Liver (tissue), 3 donors: ENCODE data around the gene NFATC1.

ENCODE experiments used
- CTCF ChIP-seq: fragments of 150-350 bp; IDR thresholded peaks from 2 replicates; pipeline ENCODE4 v1.5.1; 2017; ENCODE audit warnings: improper control_type of control experiment, low read depth, low read length; ENCODE audit not compliant: missing input control
- GABPA ChIP-seq, 2 donors: IDR thresholded peaks in 1 of 2; conservative IDR thresholded peaks in 1 of 2; 2 replicates each; pipeline ENCODE4 v1.6.1; 2016; ENCODE audit warnings: antibody characterized with exemption in 2 of 2, mild to moderate bottlenecking in 1 of 2, moderate library complexity in 1 of 2
- HNF4A ChIP-seq, 2 donors: conservative IDR thresholded peaks; 2 replicates each; pipeline ENCODE4 v1.6.1; 2016; ENCODE audit warnings: antibody characterized with exemption in 2 of 2, mild to moderate bottlenecking in 2 of 2
- JUND ChIP-seq, 2 donors: IDR thresholded peaks; 2 replicates each; pipeline ENCODE4 v1.6.1; 2016; ENCODE audit warnings: antibody characterized with exemption in 2 of 2
- REST ChIP-seq: IDR thresholded peaks from 2 replicates; pipeline ENCODE4 v1.6.1; 2016; ENCODE audit warnings: antibody characterized with exemption, mild to moderate bottlenecking
- TAF1 ChIP-seq: conservative IDR thresholded peaks from 2 replicates; pipeline ENCODE4 v1.6.1; 2016; ENCODE audit warnings: antibody characterized with exemption, mild to moderate bottlenecking
- donor health status: healthy.
- donor health status: healthy.

DNA sequence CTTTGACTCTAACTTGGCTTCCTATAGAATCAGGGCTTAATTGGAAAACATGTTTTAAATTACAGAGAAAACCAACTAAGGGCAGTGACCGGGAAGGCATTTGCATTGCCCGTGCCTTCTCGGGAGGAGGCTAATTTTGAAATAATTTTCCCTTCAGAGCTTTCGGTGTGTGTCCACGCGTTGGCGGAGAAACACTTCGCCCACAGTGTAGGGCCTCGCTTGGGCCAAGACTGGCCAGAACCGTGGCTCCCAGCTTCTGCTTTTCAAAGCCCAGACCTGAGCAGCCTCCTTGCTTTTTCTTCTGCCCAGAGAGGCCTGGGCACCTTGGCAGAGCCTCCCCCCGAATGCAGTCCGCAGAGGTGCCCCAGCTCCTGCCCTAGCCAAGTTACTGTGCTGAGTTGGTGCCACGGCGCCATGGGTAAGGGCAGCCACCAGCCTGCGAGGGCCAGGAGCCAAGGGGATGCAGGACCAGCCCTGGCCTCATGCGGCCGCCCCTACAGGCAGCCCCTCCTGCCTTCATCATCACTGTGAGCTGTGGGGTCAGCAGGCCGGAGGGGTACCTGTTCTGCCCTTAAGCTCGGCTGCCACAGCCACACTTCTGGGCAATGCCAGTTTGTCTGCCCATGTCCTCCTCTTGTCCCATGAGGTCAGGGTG is 57.4 kb downstream of the NFATC1 start:
- TF ChIP-seq CTCF (no peak), HNF4A (conservative IDR thresholded peaks at IDR 0.05) (no peak), GABPA (IDR thresholded peaks at IDR 0.05 in 1 of 2, conservative IDR thresholded peaks at IDR 0.05 in 1 of 2) (no peak), TAF1 (no peak), REST (no peak), JUND (IDR thresholded peaks at IDR 0.05) (no peak)
